Muscle layer of duodenum (tissue), 2 donors: ENCODE measurements around the gene ROR1.

Experiments used
- H3K27ac ChIP-seq: one replicate; pipeline ENCODE4 v1.7.0; 2013; ENCODE audit warnings: mild to moderate bottlenecking, low read length
- H3K27me3 ChIP-seq: one replicate; pipeline ENCODE4 v1.7.0; 2013; ENCODE audit warnings: low read depth, mild to moderate bottlenecking, control low read depth, low read length
- H3K36me3 ChIP-seq, 2 donors: one replicate each; pipeline ENCODE4 v1.7.0; 2013; ENCODE audit warnings: low read length in 2 of 2, control low read depth in 1 of 2, mild to moderate bottlenecking in 1 of 2; ENCODE audit not compliant: insufficient read depth in 2 of 2, control insufficient read depth in 1 of 2
- H3K4me1 ChIP-seq, 2 donors: one replicate each; pipeline ENCODE4 v1.7.0; 2013; ENCODE audit warnings: low read length in 2 of 2, mild to moderate bottlenecking in 2 of 2, control low read depth in 1 of 2, moderate library complexity in 1 of 2; ENCODE audit not compliant: insufficient read depth in 2 of 2, control insufficient read depth in 1 of 2
- H3K4me3 ChIP-seq, 2 donors: one replicate each; pipeline ENCODE4 v1.7.0; 2013; ENCODE audit warnings: low read length in 2 of 2, low read depth in 1 of 2, mild to moderate bottlenecking in 1 of 2
- H3K9me3 ChIP-seq, 2 donors: one replicate each; pipeline ENCODE4 v1.7.0; 2013; ENCODE audit warnings: low read length in 2 of 2, control low read depth in 1 of 2, mild to moderate bottlenecking in 1 of 2; ENCODE audit not compliant: control insufficient read depth in 1 of 2
- donor health status: healthy.

ROR1 gene

DNA sequence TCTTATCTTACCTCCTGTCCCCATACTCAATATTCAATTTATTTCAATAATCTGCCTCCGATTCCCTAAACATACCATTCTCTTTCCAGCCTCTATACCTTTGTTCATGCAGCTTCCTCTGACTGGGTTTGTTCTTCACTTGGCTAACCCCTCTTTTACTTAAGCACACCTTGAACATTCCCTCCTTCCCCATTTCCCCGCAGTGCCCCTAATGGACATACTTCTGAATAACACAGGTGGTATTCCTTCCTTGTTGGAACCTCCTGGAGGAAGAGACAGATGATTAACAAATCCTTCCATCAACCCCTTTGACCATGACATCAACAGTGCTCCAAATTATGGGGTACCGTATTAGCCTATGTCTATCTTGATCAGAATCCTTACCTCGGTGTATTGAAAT is 239.6 kb downstream of the ROR1 start:
- Histone ChIP-seq H3K4me1 (no peaks in the 10 kb centered on the region), H3K36me3 (peaks cover 0 to 3% of the 10 kb centered on the region in 2 donors), H3K27ac (no peak overlapping the region), H3K9me3 (no peaks in the 10 kb centered on the region), H3K27me3 (no peaks in the 10 kb centered on the region), H3K4me3 (no peak overlapping the region)

DNA sequence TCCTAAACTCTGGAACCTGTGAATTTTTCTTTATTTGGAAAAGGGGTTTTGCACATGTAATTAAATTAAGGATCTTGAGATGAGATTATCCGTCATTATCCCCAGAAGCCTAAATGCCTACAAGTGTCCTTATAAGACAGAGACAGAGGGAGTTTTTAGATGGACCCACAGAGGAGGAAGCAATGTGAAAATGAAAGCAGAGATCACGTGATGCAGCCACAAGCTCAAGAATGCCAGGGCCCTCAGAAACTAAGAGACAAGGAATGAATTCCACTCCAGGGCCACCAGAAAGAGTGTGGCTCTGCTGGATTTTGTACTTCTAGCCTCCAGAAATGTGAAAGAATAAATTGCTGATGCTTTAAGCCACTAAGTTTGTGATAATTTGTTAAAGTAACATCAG is 246.0 kb downstream of the ROR1 start:
- Histone ChIP-seq H3K36me3 (no peaks in the 10 kb centered on the region), H3K27me3 (no peaks in the 10 kb centered on the region), H3K4me3 (peak overlapping the region; percentile 9 to 51), H3K4me1 (no peaks in the 10 kb centered on the region), H3K27ac (peak overlapping the region; percentile 10), H3K9me3 (no peaks in the 10 kb centered on the region)

DNA sequence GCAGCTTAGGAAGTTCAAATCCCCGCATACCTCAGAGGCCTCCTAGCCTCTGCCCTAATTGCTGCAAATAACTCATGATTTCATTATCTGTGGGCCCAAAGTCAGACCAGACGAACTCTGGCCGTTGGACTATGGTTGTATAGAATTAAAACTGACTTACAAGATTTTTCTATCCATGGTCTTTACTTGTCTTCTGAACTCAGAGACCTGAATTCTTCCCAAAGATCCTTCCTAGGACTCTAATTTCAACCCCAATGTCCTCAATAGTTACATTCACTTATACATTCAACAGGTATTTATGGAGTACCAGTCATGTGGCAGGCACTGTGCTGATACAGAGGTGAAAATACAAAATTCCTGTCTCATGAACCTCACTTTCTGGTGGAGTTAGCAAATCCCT is 247.2 kb downstream of the ROR1 start:
- no peaks in the 10 kb centered on the region for H3K9me3 ChIP-seq
- no peaks in the 10 kb centered on the region for H3K27me3 ChIP-seq
- no peak overlapping the region for H3K27ac ChIP-seq
- no peak overlapping the region for H3K4me3 ChIP-seq
- H3K36me3 ChIP-seq: no peaks in the 10 kb centered on the region
- no peaks in the 10 kb centered on the region for H3K4me1 ChIP-seq

GRCh38 chr1:64025051-64025450 is 251.2 kb downstream of the ROR1 start:
- no peak overlapping the region for H3K27ac ChIP-seq
- H3K9me3 ChIP-seq: peaks cover 0 to 3% of the 10 kb centered on the region in 2 donors
- H3K36me3 ChIP-seq: no peaks in the 10 kb centered on the region
- H3K4me3 ChIP-seq: no peak overlapping the region
- H3K27me3 ChIP-seq: no peaks in the 10 kb centered on the region
- no peaks in the 10 kb centered on the region for H3K4me1 ChIP-seq

DNA sequence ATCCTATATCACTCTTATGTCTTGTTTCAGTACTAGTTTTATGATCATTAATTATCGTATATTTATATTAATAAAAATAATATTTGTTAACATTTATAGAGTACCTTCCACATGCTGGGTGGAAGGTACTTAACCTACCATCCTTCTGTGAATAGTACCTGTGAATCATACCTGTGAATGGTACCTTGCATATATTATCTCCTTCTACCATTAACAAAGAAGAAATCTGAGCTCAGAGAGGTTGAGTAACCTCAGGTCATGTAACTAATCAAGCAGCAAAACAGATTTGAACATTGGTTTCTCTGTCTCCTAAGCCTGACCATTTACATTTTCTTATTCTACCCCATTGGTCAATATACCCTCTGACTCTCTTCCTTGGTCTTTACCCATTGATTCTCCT is 255.2 kb downstream of the ROR1 start:
- Histone ChIP-seq H3K9me3 (peaks cover 0 to 3% of the 10 kb centered on the region in 2 donors), H3K4me1 (no peaks in the 10 kb centered on the region), H3K27me3 (no peaks in the 10 kb centered on the region), H3K27ac (no peak overlapping the region), H3K36me3 (no peaks in the 10 kb centered on the region), H3K4me3 (no peak overlapping the region)

GRCh38 chr1:64030411-64030810 is 256.6 kb downstream of the ROR1 start:
- Histone ChIP-seq H3K9me3 (peaks cover 0 to 3% of the 10 kb centered on the region in 2 donors), H3K27ac (no peak overlapping the region), H3K36me3 (no peaks in the 10 kb centered on the region), H3K27me3 (no peaks in the 10 kb centered on the region), H3K4me3 (no peak overlapping the region), H3K4me1 (no peaks in the 10 kb centered on the region)

GRCh38 chr1:64031236-64031635 is 257.4 kb downstream of the ROR1 start:
- H3K36me3 ChIP-seq: no peaks in the 10 kb centered on the region
- no peaks in the 10 kb centered on the region for H3K4me1 ChIP-seq
- peaks cover 0 to 3% of the 10 kb centered on the region in 2 donors for H3K9me3 ChIP-seq
- H3K27ac ChIP-seq: no peak overlapping the region
- no peaks in the 10 kb centered on the region for H3K27me3 ChIP-seq
- H3K4me3 ChIP-seq: no peak overlapping the region

GRCh38 chr1:64033667-64034220 is 259.9 kb downstream of the ROR1 start:
- Histone ChIP-seq H3K9me3 (no peaks in the 10 kb centered on the region), H3K27ac (no peak overlapping the region), H3K4me1 (no peaks in the 10 kb centered on the region)

DNA sequence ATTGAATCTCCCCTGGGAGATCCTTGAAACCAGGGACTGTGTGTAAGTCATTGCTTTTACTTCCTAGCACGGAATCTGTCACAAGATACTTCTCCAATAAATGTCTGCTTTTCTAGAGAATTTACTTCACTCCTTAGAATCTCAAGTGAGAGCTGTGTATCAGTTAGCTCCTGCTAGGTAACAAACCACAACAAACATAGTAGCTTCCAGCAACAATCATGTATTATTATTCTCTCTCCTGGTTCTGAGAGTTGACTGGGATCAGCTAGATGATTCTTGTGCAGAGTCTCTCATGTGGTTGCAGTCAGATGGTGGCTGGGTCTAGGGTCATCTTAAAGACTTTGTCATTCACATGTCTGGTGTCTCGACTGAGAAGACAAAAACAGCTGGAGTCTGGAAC is 262.7 kb downstream of the ROR1 start:
- no peak overlapping the region for H3K4me3 ChIP-seq
- no peak overlapping the region for H3K27ac ChIP-seq
- H3K4me1 ChIP-seq: no peaks in the 10 kb centered on the region
- H3K36me3 ChIP-seq: no peaks in the 10 kb centered on the region
- no peaks in the 10 kb centered on the region for H3K9me3 ChIP-seq
- no peaks in the 10 kb centered on the region for H3K27me3 ChIP-seq

More at GRCh38 chr1:64033667-64034220, 259.9 kb downstream of the ROR1 start:
- H3K27me3 ChIP-seq: no peaks in the 10 kb centered on the region
- no peak overlapping the region for H3K4me3 ChIP-seq
- no peaks in the 10 kb centered on the region for H3K36me3 ChIP-seq

- no peak overlapping the region for H3K4me3 ChIP-seq
- H3K4me1 ChIP-seq: no peaks in the 10 kb centered on the region
- H3K9me3 ChIP-seq: no peaks in the 10 kb centered on the region
- H3K27me3 ChIP-seq: no peaks in the 10 kb centered on the region
- H3K27ac ChIP-seq: no peak overlapping the region
- H3K36me3 ChIP-seq: no peaks in the 10 kb centered on the region
Observed at GRCh38 chr1:64038119-64038518, 264.3 kb downstream of the ROR1 start.

DNA sequence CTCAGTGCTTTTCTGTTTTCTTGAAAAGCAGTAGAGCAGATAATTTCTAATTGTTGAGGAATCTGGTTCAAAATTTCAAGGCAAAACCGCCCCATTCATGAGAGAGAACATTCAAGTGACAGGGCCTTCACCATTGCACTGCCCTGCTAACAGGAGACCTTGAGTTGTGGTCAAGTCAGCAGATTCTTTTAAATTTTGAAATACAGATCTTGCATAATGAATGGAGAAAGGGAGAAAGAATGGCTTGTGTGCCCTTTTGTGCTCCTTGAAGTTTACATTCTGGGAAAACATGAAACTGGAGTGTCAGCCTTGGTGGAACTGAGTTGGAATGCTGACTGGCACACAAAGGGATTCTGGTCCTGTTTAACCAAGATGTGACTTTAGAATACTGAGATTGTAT is 265.1 kb downstream of the ROR1 start:
- no peaks in the 10 kb centered on the region for H3K27me3 ChIP-seq
- no peaks in the 10 kb centered on the region for H3K36me3 ChIP-seq
- H3K4me3 ChIP-seq: no peak overlapping the region
- H3K27ac ChIP-seq: no peak overlapping the region
- H3K9me3 ChIP-seq: no peaks in the 10 kb centered on the region
- no peaks in the 10 kb centered on the region for H3K4me1 ChIP-seq

DNA sequence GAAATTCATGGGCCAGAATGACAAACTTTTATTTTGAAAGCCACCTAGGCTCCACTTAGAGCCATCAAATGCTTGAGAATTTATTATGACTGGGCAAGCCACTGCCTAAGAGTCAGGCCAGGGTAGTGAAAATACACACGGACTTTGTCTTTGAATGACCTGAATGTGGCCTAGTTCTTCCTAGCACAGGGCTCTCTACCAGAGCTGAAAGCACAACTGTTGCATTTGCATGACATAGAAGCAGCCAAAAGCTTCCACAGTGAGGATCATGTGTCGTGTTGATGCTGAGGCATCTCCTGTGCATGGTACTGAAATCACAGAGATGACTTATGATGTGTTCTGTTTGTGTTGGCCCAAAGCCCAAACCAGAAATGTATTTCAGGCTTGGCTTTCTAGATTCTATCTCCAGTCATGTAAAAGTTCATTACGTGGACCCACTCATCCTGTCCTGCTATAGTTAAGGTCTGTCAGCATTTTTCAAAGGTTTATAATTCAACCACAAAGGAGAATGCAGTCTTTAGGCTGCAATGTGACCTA is 265.6 kb downstream of the ROR1 start:
- Histone ChIP-seq H3K4me1 (no peaks in the 10 kb centered on the region), H3K9me3 (no peaks in the 10 kb centered on the region), H3K4me3 (no peak overlapping the region), H3K27ac (no peak overlapping the region), H3K36me3 (no peaks in the 10 kb centered on the region), H3K27me3 (no peaks in the 10 kb centered on the region)
